ENCODE data around the gene COL26A1. TPM values are rescaled to one million over a fixed set of nuclear protein-coding genes. Genes with fewer than 3 reads are reported as not detected.

COL26A1 gene
- total RNA-seq, 1 donor from 2014 or later: 128 TPM

- no peak overlapping the region for H3K27ac Mint-ChIP-seq (ENCODE audit: unreplicated experiment)
- no peak overlapping the region for H3K4me3 Mint-ChIP-seq (ENCODE audit: unreplicated experiment)
- no peaks in the 10 kb centered on the region for H3K36me3 Mint-ChIP-seq (ENCODE audit: unreplicated experiment)
- peak; percentile 57 for DNase-seq (ENCODE audit: extremely low spot score, unreplicated experiment)
- H3K9me3 Mint-ChIP-seq (ENCODE audit: unreplicated experiment): no peaks in the 10 kb centered on the region
- peaks cover 8% of the 10 kb centered on the region for H3K4me1 Mint-ChIP-seq (ENCODE audit: unreplicated experiment)
- peaks cover 6% of the 10 kb centered on the region for H3K27me3 Mint-ChIP-seq (ENCODE audit: unreplicated experiment)
- no peak for TF ChIP-seq CTCF (IDR thresholded peaks at IDR 0.05)
Observed at GRCh38 chr7:101586906-101587677, 224.4 kb downstream of the COL26A1 start.

- no peaks in the 10 kb centered on the region for H3K9me3 Mint-ChIP-seq (ENCODE audit: unreplicated experiment)
- no peaks in the 10 kb centered on the region for H3K27me3 Mint-ChIP-seq (ENCODE audit: unreplicated experiment)
- H3K4me1 Mint-ChIP-seq (ENCODE audit: unreplicated experiment): peaks cover 8% of the 10 kb centered on the region
- DNase-seq (ENCODE audit: extremely low spot score, unreplicated experiment): peak; percentile 54
- no peak for TF ChIP-seq CTCF (IDR thresholded peaks at IDR 0.05)
- no peak overlapping the region for H3K27ac Mint-ChIP-seq (ENCODE audit: unreplicated experiment)
- H3K36me3 Mint-ChIP-seq (ENCODE audit: unreplicated experiment): no peaks in the 10 kb centered on the region
- no peak overlapping the region for H3K4me3 Mint-ChIP-seq (ENCODE audit: unreplicated experiment)
Observed at GRCh38 chr7:101588131-101588935, 225.7 kb downstream of the COL26A1 start.

GRCh38 chr7:101589052-101589451, 226.4 kb downstream of the COL26A1 start:
- no peaks in the 10 kb centered on the region for H3K9me3 Mint-ChIP-seq (ENCODE audit: unreplicated experiment)
- DNase-seq (ENCODE audit: extremely low spot score, unreplicated experiment): peak; percentile 75
- no peak for TF ChIP-seq CTCF (IDR thresholded peaks at IDR 0.05)
- no peaks in the 10 kb centered on the region for H3K36me3 Mint-ChIP-seq (ENCODE audit: unreplicated experiment)
- no peaks in the 10 kb centered on the region for H3K27me3 Mint-ChIP-seq (ENCODE audit: unreplicated experiment)
- peaks cover 8% of the 10 kb centered on the region for H3K4me1 Mint-ChIP-seq (ENCODE audit: unreplicated experiment)
- no peak overlapping the region for H3K4me3 Mint-ChIP-seq (ENCODE audit: unreplicated experiment)
- H3K27ac Mint-ChIP-seq (ENCODE audit: unreplicated experiment): no peak overlapping the region

GRCh38 chr7:101589976-101590662, 227.4 kb downstream of the COL26A1 start:
- Mint-ChIP-seq H3K4me3 (ENCODE audit: unreplicated experiment) (no peak overlapping the region), H3K27me3 (ENCODE audit: unreplicated experiment) (peaks cover 6% of the 10 kb centered on the region), H3K4me1 (ENCODE audit: unreplicated experiment) (peaks cover 6% of the 10 kb centered on the region), H3K9me3 (ENCODE audit: unreplicated experiment) (no peaks in the 10 kb centered on the region), H3K36me3 (ENCODE audit: unreplicated experiment) (no peaks in the 10 kb centered on the region), H3K27ac (ENCODE audit: unreplicated experiment) (no peak overlapping the region)
- peak; percentile 71 for DNase-seq (ENCODE audit: extremely low spot score, unreplicated experiment)
- no peak for TF ChIP-seq CTCF (IDR thresholded peaks at IDR 0.05)

All from osteocyte (in vitro differentiated cells).